ENCODE results near the gene CCDC157. TPM values are rescaled to one million over a fixed set of nuclear protein-coding genes. Genes with fewer than 3 reads are reported as not detected.
"Not testable (repeated sequence)": the region's sequence is repeated elsewhere in the genome, so short reads cannot be mapped to it uniquely, and the experiment has no call there.

The CCDC157 gene
- total RNA-seq, 4 donors from 2014 or later, result 0.41 to 1.4 (median 1.1) TPM

GRCh38 chr22:30402028-30402765, 45.4 kb downstream of the CCDC157 start:
- peaks cover 9 to 11% (median 10%) of the 10 kb centered on the region in 3 donors for H3K27me3 ChIP-seq
- DNase-seq (no peak), ATAC-seq (no peak)
- intact Hi-C loops (cut with DNase I; ENCODE audit: low total_unique reads) (no loop called here), in situ Hi-C loops (cut with MboI; ENCODE audit: low sequenced_read_pairs in 4 of 4) (no loop called here)
- no peak for TF ChIP-seq POLR2A (IDR thresholded peaks at IDR 0.05)
- TF ChIP-seq, protein P1, sequence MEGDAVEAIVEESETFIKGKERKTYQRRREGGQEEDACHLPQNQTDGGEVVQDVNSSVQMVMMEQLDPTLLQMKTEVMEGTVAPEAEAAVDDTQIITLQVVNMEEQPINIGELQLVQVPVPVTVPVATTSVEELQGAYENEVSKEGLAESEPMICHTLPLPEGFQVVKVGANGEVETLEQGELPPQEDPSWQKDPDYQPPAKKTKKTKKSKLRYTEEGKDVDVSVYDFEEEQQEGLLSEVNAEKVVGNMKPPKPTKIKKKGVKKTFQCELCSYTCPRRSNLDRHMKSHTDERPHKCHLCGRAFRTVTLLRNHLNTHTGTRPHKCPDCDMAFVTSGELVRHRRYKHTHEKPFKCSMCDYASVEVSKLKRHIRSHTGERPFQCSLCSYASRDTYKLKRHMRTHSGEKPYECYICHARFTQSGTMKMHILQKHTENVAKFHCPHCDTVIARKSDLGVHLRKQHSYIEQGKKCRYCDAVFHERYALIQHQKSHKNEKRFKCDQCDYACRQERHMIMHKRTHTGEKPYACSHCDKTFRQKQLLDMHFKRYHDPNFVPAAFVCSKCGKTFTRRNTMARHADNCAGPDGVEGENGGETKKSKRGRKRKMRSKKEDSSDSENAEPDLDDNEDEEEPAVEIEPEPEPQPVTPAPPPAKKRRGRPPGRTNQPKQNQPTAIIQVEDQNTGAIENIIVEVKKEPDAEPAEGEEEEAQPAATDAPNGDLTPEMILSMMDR (IDR thresholded peaks at IDR 0.05 in 4 of 5, conservative IDR thresholded peaks at IDR 0.05 in 1 of 5), result no peak
- peaks cover 0 to 3% of the 10 kb centered on the region in 2 donors for H3K36me3 ChIP-seq
- H3K4me1 ChIP-seq, result peaks cover 0 to 4% of the 10 kb centered on the region in 2 donors
- H3K4me3 ChIP-seq, result no peak overlapping the region
- no peak overlapping the region for H3K27ac ChIP-seq
- no peaks in the 10 kb centered on the region for H3K9me3 ChIP-seq

- H3K36me3 ChIP-seq; H3K4me1 ChIP-seq; in situ Hi-C loops (cut with MboI; ENCODE audit: low sequenced_read_pairs in 4 of 4); DNase-seq; H3K9me3 ChIP-seq; ATAC-seq; H3K27me3 ChIP-seq; H3K27ac ChIP-seq; intact Hi-C loops (cut with DNase I; ENCODE audit: low total_unique reads); H3K4me3 ChIP-seq: not testable (repeated sequence)
These were observed 45.9 kb downstream of the CCDC157 start for GRCh38 chr22:30402766-30403104.

DNA sequence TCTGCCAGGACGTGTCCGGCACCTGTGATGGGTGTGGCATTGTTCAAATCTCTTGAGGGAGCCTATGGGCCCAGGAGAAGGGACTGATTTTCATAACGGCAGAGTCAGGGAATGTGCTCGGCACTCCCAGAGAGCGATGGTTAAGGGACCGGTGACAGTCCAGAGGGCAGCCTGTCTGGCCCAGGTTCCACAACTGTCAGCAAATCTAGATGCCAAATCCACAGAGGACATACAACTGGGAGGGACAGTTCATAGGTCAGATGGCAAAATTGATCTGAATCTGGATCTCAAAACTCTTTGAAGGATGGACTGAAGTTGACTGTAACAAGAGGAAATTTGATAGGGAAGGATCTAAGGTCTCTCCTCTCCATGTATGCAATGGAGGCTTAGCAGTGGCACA, 47.5 kb downstream of the CCDC157 start:
- H3K27me3 ChIP-seq, result no peaks in the 10 kb centered on the region
- H3K4me3 ChIP-seq, result no peak overlapping the region
- no peak for ATAC-seq
- H3K27ac ChIP-seq, result no peak overlapping the region
- intact Hi-C loops (cut with DNase I; ENCODE audit: low total_unique reads), result no loop called here
- in situ Hi-C loops (cut with MboI; ENCODE audit: low sequenced_read_pairs in 4 of 4), result no loop called here
- H3K36me3 ChIP-seq, result peaks cover 0 to 13% of the 10 kb centered on the region in 2 donors
- no peak for DNase-seq
- peaks cover 0 to 10% of the 10 kb centered on the region in 2 donors for H3K4me1 ChIP-seq
- no peaks in the 10 kb centered on the region for H3K9me3 ChIP-seq
- TF ChIP-seq POLR2A (IDR thresholded peaks at IDR 0.05), result no peak
- TF ChIP-seq, protein P1 (IDR thresholded peaks at IDR 0.05 in 4 of 5, conservative IDR thresholded peaks at IDR 0.05 in 1 of 5), result no peak

- ATAC-seq, result no peak
- DNase-seq, result no peak
- intact Hi-C loops (cut with DNase I; ENCODE audit: low total_unique reads), result no loop called here
- Histone ChIP-seq H3K9me3 (no peaks in the 10 kb centered on the region), H3K4me1 (peaks cover 0 to 10% of the 10 kb centered on the region in 2 donors), H3K36me3 (peaks cover 0 to 15% of the 10 kb centered on the region in 2 donors), H3K27ac (no peak overlapping the region), H3K4me3 (no peak overlapping the region), H3K27me3 (no peaks in the 10 kb centered on the region)
- in situ Hi-C loops (cut with MboI; ENCODE audit: low sequenced_read_pairs in 4 of 4), result no loop called here
- TF ChIP-seq, protein P1 (IDR thresholded peaks at IDR 0.05 in 4 of 5, conservative IDR thresholded peaks at IDR 0.05 in 1 of 5), result no peak
- no peak for TF ChIP-seq POLR2A (IDR thresholded peaks at IDR 0.05)
These were observed 48.9 kb downstream of the CCDC157 start for GRCh38 chr22:30405731-30406130.

- TF ChIP-seq, protein P1 (IDR thresholded peaks at IDR 0.05 in 4 of 5, conservative IDR thresholded peaks at IDR 0.05 in 1 of 5), result no peak
- TF ChIP-seq POLR2A (IDR thresholded peaks at IDR 0.05), result no peak
These were observed 49.6 kb downstream of the CCDC157 start for GRCh38 chr22:30406400-30406799.

More at GRCh38 chr22:30406400-30406799, 49.6 kb downstream of the CCDC157 start:
- peaks cover 0 to 10% of the 10 kb centered on the region in 2 donors for H3K4me1 ChIP-seq
- H3K4me3 ChIP-seq, result no peak overlapping the region
- intact Hi-C loops (cut with DNase I; ENCODE audit: low total_unique reads) (no loop called here), in situ Hi-C loops (cut with MboI; ENCODE audit: low sequenced_read_pairs in 4 of 4) (no loop called here)
- no peaks in the 10 kb centered on the region for H3K9me3 ChIP-seq
- peaks cover 0 to 15% of the 10 kb centered on the region in 2 donors for H3K36me3 ChIP-seq
- ATAC-seq, result no peak
- DNase-seq, result no peak
- no peak overlapping the region for H3K27ac ChIP-seq
- H3K27me3 ChIP-seq, result no peaks in the 10 kb centered on the region

Measured in gastrocnemius medialis (tissue), 4 donors.